Ammon's horn (tissue), 1 donor: ENCODE measurements around the gene RAP2B.
"Not testable (repeated sequence)": the region's sequence is repeated elsewhere in the genome, so short reads cannot be mapped to it uniquely, and the experiment has no call there.

Experiments used
- DNase-seq: peaks from one replicate; pipeline ENCODE4 v3.0.0-alpha.2; 2016; ENCODE audit warnings: low spot score

The RAP2B gene

DNA sequence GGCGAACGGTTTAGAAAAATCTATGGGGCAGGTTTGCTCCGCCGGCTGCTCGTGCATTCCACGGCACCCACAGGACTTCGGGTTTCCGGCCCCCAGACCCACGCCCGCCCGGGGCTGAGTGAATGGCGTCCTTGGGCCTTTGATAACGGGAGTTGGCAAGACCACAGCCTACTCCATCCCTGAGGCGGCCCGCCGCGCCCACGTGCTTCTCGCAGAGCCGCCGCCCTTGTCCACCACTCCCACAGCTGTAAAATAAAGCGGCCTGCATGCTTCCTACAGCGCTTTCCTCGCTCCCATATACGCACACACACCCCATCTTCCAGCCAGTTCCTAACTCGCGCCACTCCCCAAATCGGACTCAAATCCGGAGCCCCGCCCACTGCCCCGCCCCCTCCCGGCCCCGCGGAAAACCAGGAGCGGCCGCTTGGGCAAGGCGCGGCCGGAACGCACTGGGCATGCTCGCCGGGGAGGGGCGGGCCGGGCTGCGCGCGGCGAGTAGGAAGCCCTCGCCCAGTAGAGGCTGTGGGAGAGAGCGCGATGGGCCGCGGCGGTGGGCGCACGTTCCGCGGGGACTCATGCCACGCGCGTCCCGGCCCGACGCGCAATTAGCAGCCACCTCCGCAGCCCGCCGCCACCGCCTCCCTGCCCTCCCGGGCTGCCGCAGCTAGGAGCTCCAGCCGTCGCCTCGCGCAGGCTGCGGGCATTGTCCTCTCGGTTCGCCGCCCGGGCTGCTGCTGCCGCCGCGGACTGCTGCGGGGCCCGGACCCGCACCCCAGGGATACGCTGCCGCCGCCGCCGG lies at the start of gene RAP2B:
Gene RAP2B, plus strand, starts transcription at position 513 of the 799 bp plus-strand sequence. CDS start 468 bp downstream, outside the sequence.
- peak; percentile 93 for DNase-seq

- no peak for DNase-seq
Measured at GRCh38 chr3:153113541-153113940, 48.5 kb upstream of the RAP2B start.

DNA sequence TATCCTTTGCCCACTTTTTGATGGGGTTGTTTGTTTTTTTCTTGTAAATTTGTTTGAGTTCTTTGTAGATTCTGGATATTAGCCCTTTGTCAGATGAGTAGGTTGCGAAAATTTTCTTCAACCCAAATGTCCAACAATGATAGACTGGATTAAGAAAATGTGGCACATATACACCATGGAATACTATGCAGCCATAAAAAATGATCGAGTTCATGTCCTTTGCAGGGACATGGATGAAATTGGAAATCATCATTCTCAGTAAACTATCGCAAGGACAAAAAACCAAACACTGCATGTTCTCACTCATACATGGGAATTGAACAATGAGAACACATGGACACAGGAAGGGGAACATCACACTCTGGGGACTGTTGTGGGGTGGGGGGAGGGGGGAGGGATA lies 47.8 kb upstream of the RAP2B start:
- DNase-seq = not testable (repeated sequence)

DNA sequence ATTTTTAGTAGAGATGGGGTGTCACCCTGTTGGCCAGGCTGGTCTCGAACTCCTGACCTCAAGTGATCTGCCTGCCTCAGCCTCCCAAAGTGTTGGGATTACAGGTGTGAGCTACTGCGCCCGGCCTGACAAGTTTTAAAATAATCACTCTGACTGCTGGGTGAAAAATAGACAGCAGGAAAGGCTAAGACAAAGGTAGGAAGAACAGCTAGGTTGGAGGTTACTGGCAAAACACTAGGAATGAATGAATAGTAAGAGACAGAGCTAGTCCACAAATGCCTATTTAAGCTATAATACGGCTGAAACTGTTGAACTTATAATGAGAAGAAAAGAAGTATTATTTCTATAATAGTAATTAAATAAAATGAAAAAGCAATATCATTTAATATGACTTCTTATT lies 46.7 kb upstream of the RAP2B start:
- DNase-seq = no peak

DNA sequence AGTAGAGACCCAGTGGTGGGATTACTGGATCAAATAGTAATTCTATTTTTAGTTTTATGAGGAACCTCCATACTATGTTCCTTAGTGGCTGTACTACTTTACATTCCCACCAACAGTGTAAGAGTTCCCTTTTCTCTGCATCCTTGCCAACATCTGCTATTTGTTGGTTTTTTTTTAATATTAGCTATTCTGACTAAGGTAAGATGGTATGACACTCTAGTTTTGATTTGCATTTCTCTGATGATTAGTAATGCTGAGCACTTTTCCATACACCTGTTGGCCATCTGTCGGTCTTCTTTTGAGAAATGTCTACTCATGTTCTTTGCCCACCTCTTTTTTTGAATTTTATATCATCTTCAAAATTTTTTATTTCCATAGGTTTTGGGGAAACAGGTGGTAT lies 34.2 kb upstream of the RAP2B start:
- no peak for DNase-seq

DNA sequence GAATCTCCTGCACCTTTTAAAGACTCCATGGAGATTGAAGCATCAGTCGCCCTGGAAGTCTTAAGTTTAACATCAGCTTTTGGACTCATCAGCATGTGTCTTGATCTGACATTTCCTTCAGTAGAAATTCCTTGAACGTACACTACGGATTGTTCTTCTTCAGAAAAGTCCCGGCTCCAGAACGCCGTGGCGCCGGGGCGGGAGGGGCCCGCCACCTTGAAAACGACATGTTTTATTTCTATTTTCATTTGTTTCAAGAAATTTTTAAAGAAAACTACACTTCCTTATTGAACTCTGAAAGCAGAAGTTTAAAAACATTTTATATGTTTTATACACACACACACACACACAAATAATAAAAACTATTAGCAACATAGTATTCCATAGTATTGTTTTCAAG lies 32.6 kb upstream of the RAP2B start:
- DNase-seq = no peak

DNA sequence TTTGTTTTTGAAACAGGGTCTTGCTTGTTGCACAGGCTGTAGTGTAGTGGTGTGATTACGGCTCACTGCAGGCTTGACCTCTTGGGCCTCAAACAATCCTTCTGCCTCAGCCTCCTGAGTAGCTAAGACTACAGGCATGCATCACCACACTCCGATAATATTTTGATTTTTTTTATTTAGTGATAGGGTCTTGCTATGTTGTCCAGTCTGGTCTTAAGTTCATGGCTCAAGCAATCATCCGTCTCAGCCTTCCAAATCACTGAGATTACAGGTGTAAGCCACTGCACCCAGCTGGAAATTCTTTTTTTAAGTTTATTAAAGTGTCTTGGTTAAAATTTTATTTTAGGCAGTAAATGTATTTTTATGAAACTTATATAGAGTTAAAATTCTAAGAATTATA lies 32.2 kb upstream of the RAP2B start:
- no peak for DNase-seq

DNA sequence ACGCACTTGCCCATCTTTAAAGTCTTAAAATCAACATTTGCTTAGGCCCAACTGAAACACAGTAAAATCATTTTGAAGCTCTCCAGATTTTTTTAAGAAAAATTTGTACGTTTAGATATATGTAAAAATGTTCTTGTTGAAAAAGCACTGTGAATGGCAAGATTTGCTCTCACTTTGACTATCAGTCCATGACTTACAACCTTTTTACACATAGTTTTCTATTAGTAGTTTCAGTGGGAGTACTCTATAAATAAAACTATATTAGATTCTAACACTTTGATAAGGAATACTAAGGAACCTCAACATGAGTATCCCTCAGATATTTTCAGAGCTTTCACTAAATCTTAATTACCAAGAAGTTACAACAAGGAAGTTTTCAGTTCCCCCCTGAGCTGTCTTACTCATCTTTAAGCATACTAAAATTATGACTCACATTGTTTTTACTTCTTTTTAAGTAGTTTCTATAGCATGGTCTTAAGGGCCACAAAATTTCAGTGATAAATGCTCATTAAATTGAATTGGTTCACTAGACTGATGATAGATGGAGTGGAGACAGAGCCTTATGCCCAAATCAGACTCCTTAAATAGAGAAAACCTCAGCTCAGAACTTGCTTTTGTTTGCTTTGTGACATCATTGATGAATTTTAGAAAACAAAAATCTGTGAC lies 31.6 kb upstream of the RAP2B start:
- DNase-seq = no peak

- no peak for DNase-seq
Measured at GRCh38 chr3:153137626-153138025, 24.4 kb upstream of the RAP2B start.

DNA sequence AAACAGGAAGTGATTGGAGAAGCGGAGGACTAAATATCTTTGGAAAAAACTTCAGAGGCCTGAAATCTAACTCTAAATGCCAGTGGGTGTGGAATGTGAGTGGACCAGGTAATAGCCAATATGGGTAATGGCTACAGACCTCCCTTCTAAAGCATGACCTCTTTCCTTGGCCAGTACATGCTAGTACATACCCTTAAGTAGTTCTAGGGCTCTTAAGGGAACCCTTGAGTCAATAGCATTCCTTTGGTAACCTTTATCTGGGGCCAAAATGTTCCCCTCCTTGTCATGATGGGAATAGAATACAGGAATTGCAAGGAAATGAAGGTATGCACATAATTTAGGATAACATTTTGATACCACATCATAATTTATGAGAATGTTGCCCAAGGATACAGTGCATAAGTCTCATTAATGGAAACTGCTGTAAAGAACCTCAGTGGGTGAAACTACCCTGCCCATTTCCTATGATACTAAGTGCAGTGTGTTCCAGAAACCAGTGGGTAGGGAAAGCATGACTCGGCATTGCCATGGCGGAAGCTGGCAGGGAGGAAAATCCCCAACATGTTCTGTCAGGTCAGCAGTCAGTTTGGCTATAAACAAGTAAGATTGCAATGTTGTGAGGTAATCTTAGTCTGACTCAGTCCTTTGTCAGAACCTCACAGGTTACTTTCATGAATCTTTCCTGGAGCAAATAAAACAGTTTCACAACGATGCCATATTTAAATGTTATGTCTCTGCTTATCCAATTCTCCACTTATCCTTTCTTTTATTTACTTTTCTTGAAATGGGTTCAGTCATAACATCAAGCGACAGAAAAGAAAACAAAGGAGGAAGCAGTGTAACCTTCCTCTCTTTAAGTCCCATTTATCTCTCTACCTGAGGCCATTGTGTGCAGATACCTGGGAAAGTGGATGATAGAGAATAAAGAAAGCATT lies 23.5 kb upstream of the RAP2B start:
- DNase-seq = peak; percentile 8

GRCh38 chr3:153142961-153143360 lies 19.1 kb upstream of the RAP2B start:
- DNase-seq = no peak

DNA sequence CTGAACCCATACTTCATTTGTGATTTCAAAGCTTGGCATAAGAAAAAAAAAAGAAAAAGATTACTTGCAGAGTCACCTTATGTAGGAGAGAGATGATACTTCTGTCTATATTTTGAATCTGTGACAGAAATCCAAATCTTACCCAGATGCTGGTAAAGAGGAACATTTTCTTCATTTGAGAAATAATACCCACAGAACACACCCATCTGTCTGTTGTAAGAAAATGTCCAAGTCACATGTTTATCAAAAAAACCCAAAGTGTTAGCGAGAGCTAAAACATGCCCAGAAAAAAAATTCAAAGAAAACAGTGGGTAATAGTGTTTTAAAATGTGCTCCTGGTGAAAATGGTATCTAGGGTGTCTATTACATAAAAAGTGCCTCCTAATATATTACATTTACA lies 18.0 kb upstream of the RAP2B start:
- no peak for DNase-seq

DNA sequence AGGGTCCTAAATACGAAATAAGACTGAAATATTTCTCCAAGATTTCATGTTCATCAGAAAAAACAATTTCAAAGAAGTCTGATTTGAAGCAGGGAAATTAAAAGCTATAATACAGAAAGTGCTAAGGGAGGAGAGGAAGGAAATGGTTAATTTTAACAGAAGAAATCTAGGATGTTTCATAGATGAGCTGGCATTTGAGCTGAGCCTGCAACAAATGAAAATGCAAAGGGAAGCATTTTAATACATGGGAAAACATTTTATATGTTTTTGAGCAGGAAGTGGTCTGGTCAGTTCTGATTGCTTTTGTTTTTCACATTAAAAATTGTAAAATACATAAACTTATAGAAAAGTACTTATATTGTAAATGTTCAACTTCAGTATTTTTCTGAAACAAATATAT lies 17.2 kb upstream of the RAP2B start:
- DNase-seq = no peak

DNA sequence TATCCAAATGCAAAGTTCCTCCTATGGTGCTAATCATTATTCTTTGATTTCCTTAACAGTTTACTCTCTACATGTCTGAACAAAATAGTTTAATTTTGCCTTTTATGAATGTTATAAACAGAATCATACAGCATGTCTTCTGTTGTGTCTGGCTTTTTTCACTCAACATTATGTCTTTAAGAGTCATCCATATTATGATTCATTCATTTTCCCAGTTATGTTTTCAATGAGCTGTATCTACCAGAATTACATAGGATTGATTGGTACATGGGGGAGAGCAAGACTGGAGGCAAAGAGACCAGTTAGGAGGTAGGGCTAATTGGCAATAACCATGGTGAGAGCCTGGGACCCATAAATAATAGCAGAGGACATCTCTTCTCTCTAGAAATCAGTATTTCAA lies 16.6 kb upstream of the RAP2B start:
- DNase-seq = no peak

DNA sequence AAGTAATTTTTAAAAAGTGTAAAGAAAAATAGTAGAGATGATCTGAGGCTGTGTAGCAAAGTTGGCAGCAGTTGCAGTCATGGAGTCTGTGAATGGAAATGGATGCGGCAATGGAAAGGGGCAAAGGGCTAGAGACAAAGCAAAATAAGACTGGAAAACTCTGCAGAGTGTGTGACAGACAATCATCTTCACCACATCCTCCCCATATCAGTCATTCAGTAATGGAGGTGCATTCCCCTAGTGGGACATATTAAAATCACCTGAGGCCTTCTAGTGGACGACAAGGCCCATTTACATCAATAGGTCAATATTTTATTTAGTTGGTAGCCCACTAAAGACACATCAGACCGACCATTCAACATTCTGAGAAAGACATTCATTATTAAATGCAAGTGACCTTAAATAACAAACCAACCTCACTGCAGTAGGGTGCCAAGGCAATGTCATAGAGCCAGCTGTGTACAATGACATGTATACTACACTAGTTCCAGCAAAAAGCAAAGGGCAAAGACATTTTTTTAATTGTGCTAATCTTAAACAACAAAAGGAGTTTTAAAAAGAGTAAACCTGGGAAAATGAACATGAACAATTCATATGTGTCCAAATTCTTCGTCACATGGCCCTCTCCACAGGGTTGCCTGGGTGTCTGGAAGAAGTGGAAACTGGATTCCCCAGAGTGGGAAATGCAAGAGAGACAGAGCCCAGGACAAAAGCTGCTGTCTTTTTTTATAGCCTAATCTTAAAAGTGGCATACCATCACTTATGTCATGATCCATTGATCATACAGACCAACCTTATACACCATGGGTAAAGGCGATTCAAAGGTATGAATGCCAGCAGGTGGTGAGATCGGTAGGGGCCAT lies 15.6 kb upstream of the RAP2B start:
- DNase-seq = no peak

DNA sequence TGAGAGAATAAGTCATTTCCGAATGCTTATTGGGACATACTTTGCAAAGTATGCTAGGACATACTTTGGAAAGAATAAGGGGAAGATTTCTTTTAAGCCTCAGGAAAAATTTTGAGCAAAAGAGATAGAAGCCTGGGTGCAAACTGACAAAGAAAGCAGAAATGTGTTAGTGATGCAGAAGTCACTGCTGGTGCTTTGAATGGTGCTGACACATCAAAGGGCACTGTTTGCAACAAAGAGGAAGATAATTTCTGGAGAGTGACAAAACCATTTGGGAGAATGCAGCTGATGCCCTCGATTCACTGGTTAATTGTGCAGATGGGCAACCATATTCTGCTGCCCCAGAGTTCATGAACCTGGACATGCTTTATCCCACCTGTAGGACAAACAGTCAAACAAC lies 11.0 kb upstream of the RAP2B start:
- DNase-seq = no peak

DNA sequence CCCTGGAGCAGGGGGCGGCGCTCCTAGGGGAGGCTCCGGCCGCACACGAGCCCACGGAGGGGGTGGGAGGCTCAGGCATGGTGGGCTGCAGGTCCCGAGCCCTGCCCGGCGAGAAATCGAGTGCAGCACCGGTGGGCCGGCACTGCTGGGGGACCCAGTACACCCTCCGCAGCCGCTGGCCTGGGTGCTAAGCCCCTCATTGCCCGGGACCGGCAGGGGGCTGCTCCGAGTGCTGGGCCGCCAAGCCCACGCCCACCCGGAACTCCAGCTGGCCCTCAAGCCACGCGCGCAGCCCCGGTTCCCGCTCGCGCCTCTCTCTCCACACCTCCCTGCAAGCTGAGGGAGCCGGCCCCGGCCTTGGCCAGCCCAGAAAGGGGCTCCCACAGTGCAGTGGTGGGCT lies 6.2 kb upstream of the RAP2B start:
- DNase-seq = not testable (repeated sequence)

DNA sequence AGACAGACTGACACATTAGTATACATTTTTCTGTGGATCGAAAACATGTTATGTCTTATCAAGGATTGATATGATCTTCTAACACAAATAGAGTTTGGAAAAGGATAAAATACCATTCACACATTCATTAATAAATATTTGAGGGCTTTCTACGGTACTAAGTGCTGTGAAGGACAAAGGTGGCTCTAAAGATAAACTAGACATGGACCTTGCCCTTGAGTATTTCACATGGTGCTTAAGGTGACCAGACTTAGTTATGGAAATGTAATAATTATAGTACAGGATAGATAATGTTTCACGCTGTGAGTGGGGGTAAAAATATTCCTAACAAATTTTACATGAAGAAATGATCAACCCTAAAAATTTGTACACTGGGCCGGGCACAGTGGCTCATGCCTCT lies 3.8 kb upstream of the RAP2B start:
- no peak for DNase-seq

- no peak for DNase-seq
Measured at GRCh38 chr3:153158961-153159735, 2.9 kb upstream of the RAP2B start.

DNA sequence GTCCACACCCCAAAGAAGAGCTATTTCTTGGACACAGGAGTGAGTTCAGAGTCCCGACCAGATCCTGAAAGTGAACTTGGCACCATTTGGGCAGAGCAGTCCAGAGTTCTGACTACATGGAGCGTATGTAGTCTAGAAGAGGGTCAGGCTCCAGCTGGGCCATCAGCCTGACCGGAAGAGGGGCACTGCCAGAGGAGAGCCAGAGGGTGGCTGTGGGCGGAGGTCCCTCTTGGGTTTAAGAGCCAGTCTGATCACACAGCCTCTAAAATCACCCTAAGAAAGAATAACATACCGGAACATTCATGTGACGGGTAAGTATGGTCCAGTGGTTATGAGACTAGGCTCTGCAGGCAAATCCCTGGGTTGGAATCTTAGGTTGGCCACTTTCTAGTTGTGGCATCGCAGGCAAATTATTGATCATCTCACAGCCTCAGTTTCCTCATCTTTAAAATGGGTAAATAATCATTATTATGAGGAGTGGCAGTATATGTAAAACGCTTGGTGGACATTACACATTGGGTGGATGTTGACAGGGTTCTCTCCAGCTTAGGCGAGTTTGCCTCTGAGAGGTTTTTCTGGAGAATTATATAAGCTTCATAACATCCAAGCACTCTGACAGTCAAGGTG lies 2.1 kb upstream of the RAP2B start:
- DNase-seq = no peak
